Kidney (tissue), 14 donors: ENCODE data around the gene UBAC2. TPM values are rescaled to one million over a fixed set of nuclear protein-coding genes. Genes with fewer than 3 reads are reported as not detected.

Experiments used
- DNase-seq, 5 donors: peaks; one replicate each; pipeline ENCODE4 v3.0.0-alpha.2; 2013 to 2020
- FAIRE-seq: peaks from 2 replicates; lab custom pipeline; 2012; peaks lifted over from hg19 to GRCh38; lab: Jason Lieb, UNC
- H3K27ac ChIP-seq, 2 donors: one replicate each; pipeline ENCODE4 v1.7.0; 2013; ENCODE audit warnings: low read depth in 2 of 2, low read length in 2 of 2, inconsistent platforms in 1 of 2
- H3K27me3 ChIP-seq: one replicate; pipeline ENCODE4 v1.7.1; 2013; ENCODE audit warnings: low read length, inconsistent platforms; ENCODE audit not compliant: control insufficient read depth, insufficient read depth
- H3K36me3 ChIP-seq, 3 donors: one replicate each; pipeline versions ENCODE4 v1.7.0 to v1.7.1; 2013; ENCODE audit warnings: low read length in 3 of 3, control low read depth in 1 of 3, inconsistent platforms in 1 of 3; ENCODE audit not compliant: insufficient read depth in 3 of 3, control insufficient read depth in 2 of 3
- H3K4me1 ChIP-seq, 3 donors: one replicate each; pipeline versions ENCODE4 v1.7.0 to v1.7.1; 2013; ENCODE audit warnings: low read length in 3 of 3, inconsistent platforms in 1 of 3, low read depth in 1 of 3; ENCODE audit not compliant: control insufficient read depth in 2 of 3, insufficient read depth in 2 of 3
- H3K4me3 ChIP-seq, 3 donors: one replicate each; pipeline versions ENCODE4 v1.7.0 to v1.8.1; 2013; ENCODE audit warnings: low read length in 3 of 3, control low read depth in 1 of 3, inconsistent platforms in 1 of 3
- H3K9ac ChIP-seq, 3 donors: one replicate each; pipeline versions ENCODE4 v1.7.0 to v1.7.1; 2013; ENCODE audit warnings: low read length in 3 of 3, control low read depth in 1 of 3, inconsistent platforms in 1 of 3
- H3K9me3 ChIP-seq, 3 donors: one replicate each; pipeline versions ENCODE4 v1.7.0 to v1.7.1; 2013; ENCODE audit warnings: low read length in 3 of 3, control low read depth in 1 of 3, inconsistent platforms in 1 of 3; ENCODE audit not compliant: control insufficient read depth in 2 of 3, insufficient read depth in 1 of 3
- CTCF ChIP-seq: IDR thresholded peaks from 3 replicates; pipeline ENCODE4 v1.5.1; 2012; ENCODE audit warnings: mild to moderate bottlenecking, moderate library complexity, borderline replicate concordance; ENCODE audit not compliant: insufficient read depth; ENCODE audit errors: extremely low read depth
- intact Hi-C: fragments of 100-400 bp; cut with DNase I; formaldehyde crosslinking; loops from one replicate; pipeline ENCODE4 v1.11.1; 2022
- polyA plus RNA-seq: library from polyadenylated mRNA; stranded (reverse); fragments of 350-450 nt; fragmentation: Illumina TruSeq; extraction: RNeasy Lipid Tissue Mini Kit (QIAGEN cat#74804); gene quantifications from one replicate; pipeline ENCODE4 v1.2.3, GENCODE V29; 2014; ENCODE audit warnings: low read depth, low replicate concordance; ENCODE audit not compliant: insufficient read depth
- total RNA-seq: library from RNA; stranded (reverse); fragmentation: NEBNext Ultra II Directional; extraction: Animal tissue kit (Norgen Biotek cat#: 25700); gene quantifications from one replicate; pipeline ENCODE4 v1.2.1, GENCODE V29; 2021
- donor health status: control.
- donor health status: control.
- donor health status: control.
- donor health status: control.
- donor health status: control.
- donor health status: DM: yes; HTN: yes; CAD: no.
- donor health status: Normal renal cell carcinoma (clear cell type).

UBAC2 gene
- total and polyA plus RNA-seq, 2 donors from 2014 or later, result 61.8 to 77.5 TPM

GRCh38 chr13:99350191-99350590 lies 149.5 kb downstream of the UBAC2 start:
- FAIRE-seq (no peak), DNase-seq (no peak)
- H3K27ac ChIP-seq, result no peak overlapping the region
- no peaks in the 10 kb centered on the region for H3K27me3 ChIP-seq
- H3K36me3 ChIP-seq, result peaks cover 0 to 16% (median 10%) of the 10 kb centered on the region in 3 donors
- no peak overlapping the region for H3K9ac ChIP-seq
- no peaks in the 10 kb centered on the region for H3K4me1 ChIP-seq
- H3K9me3 ChIP-seq, result no peaks in the 10 kb centered on the region
- TF ChIP-seq CTCF, result no peak
- H3K4me3 ChIP-seq, result no peak overlapping the region
- intact Hi-C loops, result no loop called here

- intact Hi-C loops, result no loop called here
- H3K9ac ChIP-seq, result no peak overlapping the region
- H3K4me1 ChIP-seq, result peaks cover 0 to 7% (median 0%) of the 10 kb centered on the region in 3 donors
- no peaks in the 10 kb centered on the region for H3K9me3 ChIP-seq
- H3K27me3 ChIP-seq, result no peaks in the 10 kb centered on the region
- no peak overlapping the region for H3K27ac ChIP-seq
- no peak for TF ChIP-seq CTCF
- H3K36me3 ChIP-seq, result peaks cover 0 to 11% (median 11%) of the 10 kb centered on the region in 3 donors
- FAIRE-seq (no peak), DNase-seq (no peak)
- H3K4me3 ChIP-seq, result no peak overlapping the region
These were observed 151.1 kb downstream of the UBAC2 start for GRCh38 chr13:99351772-99352171.

- Histone ChIP-seq H3K4me1 (peaks cover 0 to 9% (median 3%) of the 10 kb centered on the region in 3 donors), H3K36me3 (peaks cover 0 to 16% (median 10%) of the 10 kb centered on the region in 3 donors), H3K9me3 (no peaks in the 10 kb centered on the region), H3K4me3 (no peak overlapping the region), H3K27ac (no peak overlapping the region), H3K27me3 (no peaks in the 10 kb centered on the region), H3K9ac (no peak overlapping the region)
- no peak for TF ChIP-seq CTCF
- FAIRE-seq (no peak), DNase-seq (no peak)
- intact Hi-C loops, result no loop called here
These were observed 151.9 kb downstream of the UBAC2 start for GRCh38 chr13:99352351-99353245.
